K562 treated with DMSO at 1 percent for 12 hours (cell line): Measurements from ENCODE around the gene TBPL1. TPM values are rescaled to one million over a fixed set of nuclear protein-coding genes. Genes with fewer than 3 reads are reported as not detected.

Experiments
- total RNA-seq: library from RNA; unstranded; fragments of 300-600 nt; gene quantifications from 2 replicates; pipeline ENCODE4 v1.2.3, GENCODE V29; 2022; ENCODE audit not compliant: insufficient read depth

The TBPL1 gene
- 110 and 164 TPM in 2 replicates for total RNA-seq

DNA sequence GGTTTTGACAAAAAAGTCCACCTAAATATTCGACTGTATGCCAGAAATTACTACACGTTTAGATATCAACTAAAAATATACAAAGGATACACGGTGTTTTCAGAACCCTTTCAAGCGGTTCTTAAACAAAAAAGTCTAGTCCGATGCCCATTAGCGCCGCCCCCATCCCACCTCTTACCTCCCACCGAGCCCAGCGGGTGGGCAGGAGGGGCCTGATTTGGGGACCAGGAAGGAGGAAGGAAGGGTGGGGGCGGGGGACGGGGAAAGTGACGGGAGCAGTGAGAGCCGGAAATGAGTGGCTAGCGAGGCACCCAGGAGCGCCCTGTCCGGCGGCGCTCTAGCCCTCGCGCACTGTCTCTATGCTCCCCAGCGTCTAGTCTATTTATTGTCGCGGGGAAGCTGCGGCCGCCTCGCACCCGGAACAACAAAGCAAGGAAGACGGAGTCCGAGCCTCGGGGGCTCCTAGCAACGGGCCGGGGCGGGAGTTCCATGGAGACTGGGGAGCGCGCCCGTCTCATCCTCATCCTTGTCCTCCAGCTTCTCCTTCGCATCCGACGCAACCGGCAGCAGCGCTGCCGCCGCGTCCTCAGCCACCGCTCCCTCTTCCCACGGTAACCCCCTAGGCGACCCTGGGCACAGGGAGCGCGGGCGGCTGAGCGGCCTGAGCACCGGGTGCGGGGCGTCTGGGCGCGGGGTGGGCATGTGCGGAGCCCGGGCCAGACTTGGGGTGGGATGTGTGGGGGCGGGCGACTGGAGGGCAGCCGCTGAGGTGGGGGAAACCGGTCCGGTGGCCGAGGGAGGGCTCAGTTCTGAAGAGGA lies at the start of gene TBPL1:
TSS of gene TBPL1 (plus strand) at position 410 of the 819 bp plus-strand sequence. CDS start 26,902 bp downstream, outside the sequence.

Other genes with a start within 250 kb of the TBPL1 start
- gene TCF21, start 64.1 kb upstream of the TBPL1 start, total RNA-seq, result not detected in 2 replicates
- 2.1 and 6.4 TPM in 2 replicates for gene SLC2A12, start 99.4 kb downstream of the TBPL1 start, total RNA-seq